ENCODE results near the gene ANKZF1. TPM values are rescaled to one million over a fixed set of nuclear protein-coding genes. Genes with fewer than 3 reads are reported as not detected.

The ANKZF1 gene
- total and polyA plus RNA-seq, 10 of the 15 experiments (the other 5 are each of a cell fraction or from before 2014, with no cell fraction given): 3.1 to 104 (median 35.0) TPM

- H3K36me3 ChIP-seq (ENCODE audit: control insufficient read depth in 2 of 2, insufficient read depth in 2 of 2, low read length in 1 of 2): no peaks in the 10 kb centered on the region; a peak in 1 of 4 replicates
- DNase-seq (ENCODE audit: low read depth, low spot score) (no peak), ATAC-seq (no peak), FAIRE-seq (no peak)
- no peaks in the 10 kb centered on the region for H3K27me3 ChIP-seq (replicated peaks in 1 of 2; ENCODE audit: control insufficient read depth in 2 of 2, insufficient read depth in 2 of 2, low read length in 1 of 2)
- H3K4me1 ChIP-seq (ENCODE audit: control insufficient read depth, insufficient read depth, low read length): peaks cover 8% of the 10 kb centered on the region
- TF ChIP-seq PBX3 (IDR thresholded peaks at IDR 0.05; ENCODE audit: insufficient replicate concordance, low read depth, low read length) (no peak), GABPA (IDR thresholded peaks at IDR 0.05; ENCODE audit: low read depth) (no peak), ZSCAN29 (IDR thresholded peaks at IDR 0.05) (no peak), FOXM1 (IDR thresholded peaks at IDR 0.05; ENCODE audit: low read depth, low read length) (no peak), ZNF274 (IDR thresholded peaks at IDR 0.05; ENCODE audit: insufficient read depth, insufficient read length) (no peak), FOS (IDR thresholded peaks at IDR 0.05; ENCODE audit: borderline replicate concordance, extremely low read depth, insufficient read length) (no peak), SMAD5 (IDR thresholded peaks at IDR 0.05; ENCODE audit: low read depth) (no peak), NR2C2 (IDR thresholded peaks at IDR 0.05; ENCODE audit: borderline replicate concordance, control insufficient read depth, insufficient read length, low read depth) (no peak)
- TF ChIP-seq, protein P1, sequence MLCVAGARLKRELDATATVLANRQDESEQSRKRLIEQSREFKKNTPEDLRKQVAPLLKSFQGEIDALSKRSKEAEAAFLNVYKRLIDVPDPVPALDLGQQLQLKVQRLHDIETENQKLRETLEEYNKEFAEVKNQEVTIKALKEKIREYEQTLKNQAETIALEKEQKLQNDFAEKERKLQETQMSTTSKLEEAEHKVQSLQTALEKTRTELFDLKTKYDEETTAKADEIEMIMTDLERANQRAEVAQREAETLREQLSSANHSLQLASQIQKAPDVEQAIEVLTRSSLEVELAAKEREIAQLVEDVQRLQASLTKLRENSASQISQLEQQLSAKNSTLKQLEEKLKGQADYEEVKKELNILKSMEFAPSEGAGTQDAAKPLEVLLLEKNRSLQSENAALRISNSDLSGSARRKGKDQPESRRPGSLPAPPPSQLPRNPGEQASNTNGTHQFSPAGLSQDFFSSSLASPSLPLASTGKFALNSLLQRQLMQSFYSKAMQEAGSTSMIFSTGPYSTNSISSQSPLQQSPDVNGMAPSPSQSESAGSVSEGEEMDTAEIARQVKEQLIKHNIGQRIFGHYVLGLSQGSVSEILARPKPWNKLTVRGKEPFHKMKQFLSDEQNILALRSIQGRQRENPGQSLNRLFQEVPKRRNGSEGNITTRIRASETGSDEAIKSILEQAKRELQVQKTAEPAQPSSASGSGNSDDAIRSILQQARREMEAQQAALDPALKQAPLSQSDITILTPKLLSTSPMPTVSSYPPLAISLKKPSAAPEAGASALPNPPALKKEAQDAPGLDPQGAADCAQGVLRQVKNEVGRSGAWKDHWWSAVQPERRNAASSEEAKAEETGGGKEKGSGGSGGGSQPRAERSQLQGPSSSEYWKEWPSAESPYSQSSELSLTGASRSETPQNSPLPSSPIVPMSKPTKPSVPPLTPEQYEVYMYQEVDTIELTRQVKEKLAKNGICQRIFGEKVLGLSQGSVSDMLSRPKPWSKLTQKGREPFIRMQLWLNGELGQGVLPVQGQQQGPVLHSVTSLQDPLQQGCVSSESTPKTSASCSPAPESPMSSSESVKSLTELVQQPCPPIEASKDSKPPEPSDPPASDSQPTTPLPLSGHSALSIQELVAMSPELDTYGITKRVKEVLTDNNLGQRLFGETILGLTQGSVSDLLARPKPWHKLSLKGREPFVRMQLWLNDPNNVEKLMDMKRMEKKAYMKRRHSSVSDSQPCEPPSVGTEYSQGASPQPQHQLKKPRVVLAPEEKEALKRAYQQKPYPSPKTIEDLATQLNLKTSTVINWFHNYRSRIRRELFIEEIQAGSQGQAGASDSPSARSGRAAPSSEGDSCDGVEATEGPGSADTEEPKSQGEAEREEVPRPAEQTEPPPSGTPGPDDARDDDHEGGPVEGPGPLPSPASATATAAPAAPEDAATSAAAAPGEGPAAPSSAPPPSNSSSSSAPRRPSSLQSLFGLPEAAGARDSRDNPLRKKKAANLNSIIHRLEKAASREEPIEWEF (IDR thresholded peaks at IDR 0.05; ENCODE audit: insufficient replicate concordance, low read depth, low read length): no peak
- TF ChIP-seq, protein P2, sequence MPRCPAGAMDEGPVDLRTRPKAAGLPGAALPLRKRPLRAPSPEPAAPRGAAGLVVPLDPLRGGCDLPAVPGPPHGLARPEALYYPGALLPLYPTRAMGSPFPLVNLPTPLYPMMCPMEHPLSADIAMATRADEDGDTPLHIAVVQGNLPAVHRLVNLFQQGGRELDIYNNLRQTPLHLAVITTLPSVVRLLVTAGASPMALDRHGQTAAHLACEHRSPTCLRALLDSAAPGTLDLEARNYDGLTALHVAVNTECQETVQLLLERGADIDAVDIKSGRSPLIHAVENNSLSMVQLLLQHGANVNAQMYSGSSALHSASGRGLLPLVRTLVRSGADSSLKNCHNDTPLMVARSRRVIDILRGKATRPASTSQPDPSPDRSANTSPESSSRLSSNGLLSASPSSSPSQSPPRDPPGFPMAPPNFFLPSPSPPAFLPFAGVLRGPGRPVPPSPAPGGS (IDR thresholded peaks at IDR 0.05; ENCODE audit: borderline replicate concordance, insufficient read depth, low read depth, low read length, poor library complexity, severe bottlenecking): no peak
- no TSS peak for BruUV-seq (replicated peaks)
- no peaks in the 10 kb centered on the region; the same call in 1 of the 2 replicates for H3K79me2 ChIP-seq (ENCODE audit: control insufficient read depth, insufficient read depth, low read length)
- H3K9me3 ChIP-seq (replicated peaks; ENCODE audit: control insufficient read depth, insufficient read depth, low read length): no peaks in the 10 kb centered on the region
- ChIA-PET RAD21 (ENCODE audit: unreplicated experiment) (no interaction called here), CTCF (interaction anchor here (0.6 to 0.8 kb wide), 3 partner anchors 28 to 297 kb away, joined by 3 to 4 read pairs (median 3); partner anchors contain the start of genes CNPPD1 and DNPEP), SMC1A (ENCODE audit: uncharacterized antibody, unreplicated experiment) (no interaction called here), POLR2A (interaction anchor here (0.6 to 1.4 kb wide), 4 partner anchors 28 to 649 kb away, joined by 3 to 8 read pairs (median 5); partner anchors contain the start of gene CNPPD1)
- H4K20me1 ChIP-seq (ENCODE audit: control insufficient read depth, insufficient read depth): no peaks in the 10 kb centered on the region
- H3K27ac ChIP-seq (ENCODE audit: control insufficient read depth, insufficient read depth): no peak overlapping the region
- no peak overlapping the region for H3K4me3 ChIP-seq
- intact Hi-C loops (cut with micrococcal nuclease; ENCODE audit: unreplicated experiment) (loop anchor here (5.0 kb wide), 1 partner anchor 73 kb away; the partner anchor contains the start of gene DNAJB2), in situ Hi-C loops (cut with MboI) (loop anchor here (5.0 kb wide), 1 partner anchor 32 kb away; the partner anchor contains the start of gene SLC23A3)
- H3K9ac ChIP-seq (ENCODE audit: control insufficient read depth, insufficient read depth, low read length): no peak overlapping the region
- no peak overlapping the region for H3K4me2 ChIP-seq (ENCODE audit: control insufficient read depth, insufficient read depth)
- 82% methylated on average over 7 of the region's 7 CpGs for WGBS (ENCODE audit: insufficient coverage, insufficient replicate concordance, low lambda C conversion rate, missing lambda C conversion rate)
- H2AFZ ChIP-seq (ENCODE audit: control insufficient read depth, low read depth, low read length): no peak overlapping the region
Observed at GRCh38 chr2:219204425-219205164, 25.0 kb upstream of the ANKZF1 start.
